Stimulated activated CD4-positive, alpha-beta T cell treated with anti-CD3 and anti-CD28 coated beads, Interleukin-15, amount 100 ng/mL, for 1 hour (primary cell): ENCODE measurements around the gene TRIM69.

ENCODE experiments used
- DNase-seq, 2 donors: peaks; one replicate each; pipeline ENCODE4 v3.0.0-alpha.2; 2020; ENCODE audit warnings: low read depth in 1 of 2, low spot score in 1 of 2

TRIM69 gene

GRCh38 chr15:44801364-44801763 is 65.0 kb downstream of the TRIM69 start:
- no peak for DNase-seq

DNA sequence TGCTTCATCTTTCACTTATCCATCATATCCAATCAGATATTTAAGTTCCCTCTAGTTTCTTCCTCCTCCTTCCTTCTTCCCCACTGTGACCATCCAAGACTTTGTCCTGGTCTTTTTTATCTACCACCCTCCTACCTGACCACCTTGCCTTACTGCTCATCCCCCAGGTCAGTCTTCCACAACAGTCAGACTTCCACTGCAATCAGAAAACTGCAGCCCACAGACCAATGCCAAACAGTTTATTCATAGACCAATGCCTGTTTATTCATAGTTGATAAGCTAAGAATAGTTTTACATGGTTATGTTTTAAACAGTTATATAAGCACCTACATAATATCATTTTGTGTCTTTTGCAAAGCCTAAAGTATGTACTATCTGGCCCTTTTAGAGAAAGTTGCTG is 65.5 kb downstream of the TRIM69 start:
- DNase-seq = no peak

DNA sequence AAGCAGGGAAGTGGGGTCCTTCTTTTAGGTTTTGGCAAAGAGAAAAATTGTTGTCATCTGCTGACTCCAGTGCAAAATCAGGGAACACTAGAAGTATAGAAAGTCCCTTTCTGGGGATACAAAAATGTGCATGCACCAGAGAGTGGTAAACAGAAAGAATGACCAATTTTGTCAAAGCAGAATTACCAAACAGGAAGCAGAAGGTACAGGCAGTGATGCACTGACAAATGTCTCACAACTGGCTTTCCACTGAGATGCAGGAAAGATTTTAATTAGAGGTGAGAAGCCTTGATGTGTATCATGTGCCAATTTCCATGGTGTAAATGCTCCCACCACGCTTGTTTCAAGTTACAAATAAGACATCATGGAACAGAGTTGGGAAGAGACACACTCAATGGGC is 66.0 kb downstream of the TRIM69 start:
- DNase-seq = no peak

DNA sequence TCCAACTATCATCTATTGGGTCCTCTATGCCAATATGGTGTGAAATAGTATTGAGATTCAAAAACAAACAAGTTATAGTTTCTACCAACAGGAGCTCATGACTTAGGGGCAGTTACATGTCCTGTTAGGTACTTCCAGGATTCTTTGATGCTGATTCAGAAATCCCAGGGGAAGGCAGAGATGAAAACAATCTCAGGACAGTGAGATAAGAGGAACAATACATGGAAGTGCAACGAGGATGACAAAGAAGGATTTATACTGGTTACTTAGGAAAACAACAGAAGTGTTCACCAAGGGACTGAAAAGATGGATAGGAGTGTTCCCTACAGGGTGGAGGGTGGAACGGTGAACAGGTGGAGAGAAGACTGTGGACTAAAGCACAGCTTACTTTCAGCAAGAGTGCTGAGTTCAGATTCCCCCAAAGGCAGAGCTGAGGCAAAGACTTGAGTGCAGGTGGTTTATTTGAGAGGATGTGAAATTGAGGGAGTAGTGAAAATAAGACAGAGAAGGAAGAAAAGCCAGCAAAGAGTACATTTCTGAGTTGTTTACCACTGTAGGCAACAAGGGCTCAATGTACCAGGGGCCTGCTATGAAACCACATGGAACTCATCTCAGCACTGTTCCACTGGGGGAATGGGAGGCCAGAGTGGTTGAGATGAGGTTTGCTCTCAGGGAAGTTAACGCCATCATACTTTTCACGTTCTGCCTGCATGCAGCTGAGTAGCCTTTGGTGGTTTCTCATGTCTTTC is 68.1 kb downstream of the TRIM69 start:
- no peak for DNase-seq

DNA sequence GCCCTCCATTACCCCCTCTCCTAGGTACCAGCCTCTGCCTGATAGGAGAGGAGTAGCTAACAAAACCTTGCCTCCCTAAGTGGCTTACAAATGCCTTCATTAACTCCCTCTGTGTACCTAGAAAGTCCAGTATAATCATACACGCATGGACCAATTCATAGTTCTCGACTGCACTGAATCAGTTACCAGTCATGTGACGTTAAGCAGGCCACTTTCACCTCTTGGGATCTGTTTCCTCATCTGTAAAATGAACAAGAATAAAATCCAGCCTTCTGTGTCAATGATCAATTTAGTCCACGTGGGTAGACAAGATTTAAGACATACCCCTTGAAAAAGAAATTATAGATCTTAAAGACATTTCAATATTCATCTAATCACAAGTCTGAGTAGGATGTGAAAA is 72.2 kb downstream of the TRIM69 start:
- no peak for DNase-seq

GRCh38 chr15:44810237-44810636 is 73.9 kb downstream of the TRIM69 start:
- DNase-seq = no peak

- no peak for DNase-seq
These were observed 75.0 kb downstream of the TRIM69 start for GRCh38 chr15:44811337-44811736.

GRCh38 chr15:44812029-44812517 is 75.7 kb downstream of the TRIM69 start:
- DNase-seq = no peak

DNA sequence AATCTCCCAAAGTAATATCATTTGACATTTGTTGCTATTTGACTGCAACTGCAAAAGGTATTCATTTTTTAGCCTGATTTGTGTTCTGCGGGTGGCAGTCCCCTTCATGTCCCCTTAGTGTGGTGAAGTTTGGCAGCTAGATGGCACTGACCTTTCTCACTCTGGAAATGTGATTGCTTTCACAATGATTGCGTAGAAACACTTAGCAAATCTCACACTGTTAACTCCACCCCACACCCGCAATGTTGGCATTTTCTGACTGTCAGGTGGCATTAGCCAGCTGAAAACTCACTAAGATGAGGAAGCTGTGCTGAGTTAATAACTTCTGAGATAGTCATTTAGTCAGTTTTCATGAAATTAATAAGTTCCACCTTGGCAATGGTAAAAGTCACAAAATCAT is 76.9 kb downstream of the TRIM69 start:
- DNase-seq = no peak
